ENCODE data around the gene KCTD13. TPM values are rescaled to one million over a fixed set of nuclear protein-coding genes. Genes with fewer than 3 reads are reported as not detected.

KCTD13 gene
- total and polyA plus RNA-seq, 8 donors: 14.8 to 24.2 (median 20.9) TPM

- Histone ChIP-seq H3K4me1 (peaks cover 29 to 45% of the 10 kb centered on the region in 2 donors), H3K9me3 (no peaks in the 10 kb centered on the region), H3K27me3 (no peaks in the 10 kb centered on the region), H3K4me3 (peak within 1 kb of the TSS; percentile 81 to 97), H3K27ac (peak within 1 kb of the TSS; percentile 88 to 91), H3K36me3 (peaks cover 0 to 42% of the 10 kb centered on the region in 2 donors)
- DNase-seq: peak; percentile 97 to 100 (median 100)
- no peak for TF ChIP-seq CTCF (IDR thresholded peaks at IDR 0.05)
- intact Hi-C loops (cut with DNase I): no loop called here
- peak; percentile 99 for ATAC-seq
These were observed 47.6 kb upstream of the KCTD13 start, which contains the start of gene TAOK2 for GRCh38 chr16:29973384-29974246. Gene TAOK2 (plus strand): TSS chr16:29973868. CDS start chr16:29977773, 3,905 bp downstream.

- Histone ChIP-seq H3K27ac (peak overlapping the region in 1 of 2 donors; percentile 91), H3K9me3 (no peaks in the 10 kb centered on the region), H3K36me3 (peaks cover 0 to 42% of the 10 kb centered on the region in 2 donors), H3K4me3 (peak overlapping the region in 1 of 2 donors; percentile 97), H3K27me3 (no peaks in the 10 kb centered on the region), H3K4me1 (peaks cover 29 to 39% of the 10 kb centered on the region in 2 donors)
- intact Hi-C loops (cut with DNase I): no loop called here
- no peak for ATAC-seq
- TF ChIP-seq CTCF (IDR thresholded peaks at IDR 0.05): no peak
- DNase-seq: no peak
These were observed 47.0 kb upstream of the KCTD13 start for GRCh38 chr16:29972992-29973383.

- ATAC-seq (no peak), DNase-seq (no peak)
- peak overlapping the region in 1 of 2 donors; percentile 91 for H3K27ac ChIP-seq
- peaks cover 0 to 42% of the 10 kb centered on the region in 2 donors for H3K36me3 ChIP-seq
- H3K27me3 ChIP-seq: no peaks in the 10 kb centered on the region
- intact Hi-C loops (cut with DNase I): no loop called here
- no peak overlapping the region for H3K4me3 ChIP-seq
- TF ChIP-seq CTCF (IDR thresholded peaks at IDR 0.05): no peak
- no peaks in the 10 kb centered on the region for H3K9me3 ChIP-seq
- H3K4me1 ChIP-seq: peaks cover 29 to 35% of the 10 kb centered on the region in 2 donors
These were observed 46.5 kb upstream of the KCTD13 start for GRCh38 chr16:29972500-29972899.

GRCh38 chr16:29971304-29971703 lies 45.3 kb upstream of the KCTD13 start:
- no peak for DNase-seq
- no peak for TF ChIP-seq CTCF (IDR thresholded peaks at IDR 0.05)
- intact Hi-C loops (cut with DNase I): no loop called here

GRCh38 chr16:29968205-29968604 lies 42.2 kb upstream of the KCTD13 start:
- H3K36me3 ChIP-seq: peaks cover 0 to 55% of the 10 kb centered on the region in 2 donors
- H3K27ac ChIP-seq: no peak overlapping the region
- H3K27me3 ChIP-seq: no peaks in the 10 kb centered on the region
- no peak overlapping the region for H3K4me3 ChIP-seq
- intact Hi-C loops (cut with DNase I): no loop called here
- no peaks in the 10 kb centered on the region for H3K9me3 ChIP-seq
- peaks cover 3 to 24% of the 10 kb centered on the region in 2 donors for H3K4me1 ChIP-seq
- TF ChIP-seq CTCF (IDR thresholded peaks at IDR 0.05): no peak
- no peak for ATAC-seq
- no peak for DNase-seq

More at GRCh38 chr16:29971304-29971703, 45.3 kb upstream of the KCTD13 start:
- Histone ChIP-seq H3K4me1 (peaks cover 18 to 28% of the 10 kb centered on the region in 2 donors), H3K9me3 (no peaks in the 10 kb centered on the region), H3K27ac (no peak overlapping the region), H3K27me3 (no peaks in the 10 kb centered on the region), H3K36me3 (peaks cover 0 to 49% of the 10 kb centered on the region in 2 donors), H3K4me3 (no peak overlapping the region)
- no peak for ATAC-seq

Measured in left lung (tissue), 10 donors.